ENCODE results near the gene HDGFL2. TPM values are rescaled to one million over a fixed set of nuclear protein-coding genes. Genes with fewer than 3 reads are reported as not detected.
"Not testable (repeated sequence)": the region's sequence is repeated elsewhere in the genome, so short reads cannot be mapped to it uniquely, and the experiment has no call there.

HDGFL2 gene
- total RNA-seq, 1 donor from 2014 or later = 41.8 TPM

- no peak for DNase-seq (ENCODE audit: low read depth in 2 of 2)
Measured at GRCh38 chr19:4531562-4532165, 59.6 kb downstream of the HDGFL2 start.

GRCh38 chr19:4533334-4533733, 61.2 kb downstream of the HDGFL2 start:
- DNase-seq (ENCODE audit: low read depth in 2 of 2) = no peak

- no peak for DNase-seq (ENCODE audit: low read depth in 2 of 2)
Measured at GRCh38 chr19:4533835-4534424, 61.8 kb downstream of the HDGFL2 start.

GRCh38 chr19:4534836-4535658, 63.0 kb downstream of the HDGFL2 start, which contains the start of gene PLIN5:
PLIN5 (minus strand) TSS chr19:4535224; CDS start chr19:4534074, 1,150 bp downstream.
- peak; percentile 73 to 74 for DNase-seq (ENCODE audit: low read depth in 2 of 2)

DNA sequence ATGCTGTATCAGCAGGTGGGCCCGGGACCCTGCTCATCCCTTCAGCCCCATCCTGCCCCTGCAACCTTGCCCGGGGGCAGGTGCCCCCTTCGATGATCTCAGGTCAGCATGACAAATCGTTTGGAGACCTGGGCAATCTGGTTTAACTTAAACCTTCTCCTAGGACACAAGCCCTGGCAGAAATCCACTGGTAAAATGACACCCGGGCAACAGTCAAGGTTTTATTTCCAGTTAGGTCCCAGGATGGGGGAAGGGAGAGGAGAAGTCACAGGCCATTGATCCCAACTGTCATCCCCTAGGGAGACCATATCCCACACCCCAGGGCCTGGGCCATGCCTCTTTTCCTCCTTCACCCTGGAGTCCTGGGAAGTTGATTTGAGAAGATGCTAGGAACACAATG, 64.7 kb downstream of the HDGFL2 start:
- DNase-seq (ENCODE audit: low read depth in 2 of 2) = no peak

- no peak for DNase-seq (ENCODE audit: low read depth in 2 of 2)
Measured at GRCh38 chr19:4537953-4538600, 66.0 kb downstream of the HDGFL2 start.

DNA sequence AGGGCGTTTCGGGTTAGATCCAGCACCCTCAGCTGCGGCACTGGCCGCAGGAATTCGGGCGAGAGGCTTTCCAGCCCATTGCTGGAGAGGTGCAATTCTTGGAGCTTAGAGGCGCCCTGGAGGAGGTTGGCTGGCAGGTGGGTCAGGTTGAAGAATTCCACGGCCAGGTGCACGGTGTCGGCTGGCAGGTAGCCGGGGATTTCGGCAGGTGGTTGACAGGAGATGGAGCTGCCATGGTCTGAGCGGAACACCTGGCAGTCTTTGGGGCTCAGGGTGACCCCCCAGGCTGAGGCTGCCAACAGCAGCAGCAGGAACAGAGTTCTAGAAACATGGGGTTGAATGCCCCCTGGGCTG, 66.5 kb downstream of the HDGFL2 start:
- DNase-seq (ENCODE audit: low read depth in 2 of 2) = no peak

GRCh38 chr19:4539169-4539692, 67.1 kb downstream of the HDGFL2 start:
- DNase-seq (ENCODE audit: low read depth in 2 of 2) = no peak

GRCh38 chr19:4539693-4540581, 67.8 kb downstream of the HDGFL2 start, which contains the start of gene LRG1:
LRG1 (minus strand) TSS chr19:4540036; CDS start chr19:4540013, 23 bp downstream.
- peak; percentile 38 to 74 for DNase-seq (ENCODE audit: low read depth in 2 of 2)

DNA sequence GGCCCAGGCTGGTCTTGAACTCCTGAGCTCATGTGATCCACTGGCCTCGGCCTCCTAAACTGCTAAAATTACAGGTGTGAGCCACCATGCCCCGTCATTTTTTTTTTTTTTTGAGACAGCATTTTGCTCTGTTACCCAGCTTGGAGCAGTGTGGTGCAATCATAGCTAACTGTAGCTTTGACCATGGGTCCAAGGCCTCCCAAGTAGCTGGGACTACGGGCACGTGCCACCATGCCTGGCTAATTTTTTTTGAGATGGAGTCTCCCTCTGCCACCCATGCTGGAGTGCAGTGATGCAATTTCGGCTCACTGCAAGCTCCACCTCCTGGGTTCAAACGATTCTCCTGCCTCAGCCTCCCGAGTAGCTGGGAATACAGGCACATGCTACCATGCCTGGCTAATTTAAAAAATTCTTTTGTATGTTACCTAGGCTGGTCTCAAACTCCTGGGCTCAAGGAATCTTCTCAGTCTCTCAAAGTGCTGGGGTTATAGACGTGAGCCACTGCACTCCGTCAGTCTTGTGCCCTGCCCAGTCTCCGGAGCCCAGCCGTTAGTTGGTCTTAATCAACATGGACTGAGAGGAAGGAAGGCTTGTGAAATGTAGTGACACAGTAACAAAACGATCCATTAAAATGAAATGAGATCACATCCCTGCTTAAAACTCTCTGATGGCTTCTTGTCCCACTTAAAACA, 69.2 kb downstream of the HDGFL2 start:
- no peak for DNase-seq (ENCODE audit: low read depth in 2 of 2)

DNA sequence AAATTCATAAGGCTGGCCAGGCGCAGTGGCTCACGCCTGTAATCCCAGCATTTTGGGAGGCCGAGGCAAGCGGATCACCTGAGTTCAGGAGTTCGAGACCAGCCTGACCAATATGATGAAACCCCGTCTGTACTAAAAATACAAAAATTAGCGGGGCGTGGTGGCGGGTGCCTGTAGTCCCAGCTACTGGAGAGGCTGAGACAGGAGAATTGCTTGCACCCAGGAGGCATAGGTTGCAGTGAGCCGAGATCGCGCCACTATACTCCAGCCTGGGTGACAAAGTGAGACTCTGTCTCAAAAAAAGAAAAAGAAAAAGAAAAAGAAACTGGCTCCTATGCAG, 69.7 kb downstream of the HDGFL2 start:
- DNase-seq (ENCODE audit: low read depth in 2 of 2) = not testable (repeated sequence)

DNA sequence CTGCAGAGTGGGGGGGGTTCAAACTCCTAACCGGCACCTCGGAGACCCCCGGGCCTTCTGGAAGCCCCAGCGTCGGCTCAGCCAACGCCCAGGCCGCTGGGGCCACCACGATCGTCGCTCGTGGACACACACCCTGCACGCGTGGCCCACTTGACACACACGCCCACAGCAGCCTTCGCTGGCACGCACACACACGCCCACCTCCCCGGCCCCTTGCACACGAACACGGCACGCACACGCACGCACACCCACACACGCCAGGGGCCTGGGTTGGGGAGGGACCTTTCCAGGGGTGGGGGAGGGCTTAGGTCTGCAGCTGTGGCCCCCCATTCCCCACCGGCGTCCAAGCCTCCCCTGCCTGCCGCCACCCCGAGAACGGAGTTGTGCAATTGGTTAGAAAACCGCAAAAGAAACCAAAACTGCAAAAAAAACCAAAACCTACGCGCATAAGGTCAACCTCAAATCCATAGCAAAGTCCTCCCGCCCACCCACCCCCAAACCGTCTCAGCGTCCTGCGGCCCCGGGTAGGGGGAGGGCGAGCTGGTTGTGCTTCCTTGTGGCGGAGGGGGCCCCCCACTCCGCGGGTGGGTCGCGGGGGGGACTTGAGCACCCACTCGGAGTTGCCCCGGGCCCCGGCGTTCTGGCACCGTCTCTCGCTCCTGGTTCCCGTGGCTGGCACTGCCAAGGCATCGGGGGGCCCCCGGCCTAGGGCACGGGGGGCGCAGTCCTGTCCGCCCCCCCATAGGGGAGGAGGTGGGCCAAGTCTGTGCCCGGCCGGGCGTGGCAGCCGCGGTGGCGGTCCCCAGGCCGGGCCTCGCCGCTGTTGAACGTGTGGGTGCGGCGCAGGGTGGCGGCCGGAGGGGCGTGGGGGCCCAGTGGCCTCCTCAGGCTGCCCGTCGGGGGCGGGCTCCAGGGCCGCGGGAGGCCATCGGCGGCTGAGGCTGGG, 71.1 kb downstream of the HDGFL2 start:
- no peak for DNase-seq (ENCODE audit: low read depth in 2 of 2)

DNA sequence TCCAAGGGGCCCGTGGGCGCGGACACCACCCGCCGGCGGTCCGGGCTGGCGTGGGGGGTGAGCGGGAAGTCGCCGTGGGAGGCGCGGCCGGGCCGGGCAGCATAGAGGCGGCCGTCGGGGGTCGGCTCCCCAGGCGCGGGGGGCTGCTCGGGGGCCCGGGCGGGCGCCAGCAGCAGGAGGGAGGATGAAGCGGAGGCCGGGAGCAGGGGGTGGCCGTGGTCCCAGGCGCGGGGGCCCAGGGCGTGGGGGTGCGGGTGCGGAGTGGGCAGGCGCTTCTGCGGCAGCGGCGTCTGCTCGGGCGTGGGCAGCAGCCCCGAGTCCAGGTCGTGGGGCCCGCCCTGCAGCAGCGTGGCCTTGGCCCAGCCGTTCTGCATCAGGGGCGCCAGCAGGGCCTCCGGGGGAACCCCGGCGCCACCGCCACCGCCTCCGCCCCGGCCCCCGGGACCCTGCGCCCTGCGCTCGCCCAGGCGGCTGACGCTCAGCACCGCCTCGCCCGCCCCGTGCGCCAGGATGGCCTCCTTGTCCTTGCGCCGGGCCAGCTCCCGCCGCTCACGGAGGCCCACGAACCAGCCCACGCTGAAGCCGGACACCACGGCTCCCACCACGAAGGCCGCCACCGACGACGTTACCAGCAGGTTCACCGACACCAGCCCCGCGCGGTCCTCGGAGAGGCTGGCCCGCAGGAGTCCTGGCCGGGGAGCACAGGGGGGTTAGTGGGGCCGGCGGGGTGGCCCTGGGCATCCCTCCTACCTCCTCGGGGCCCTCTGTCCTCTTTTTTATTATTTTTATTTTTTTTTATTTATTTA, 71.9 kb downstream of the HDGFL2 start:
- DNase-seq (ENCODE audit: low read depth in 2 of 2) = no peak

- DNase-seq (ENCODE audit: low read depth in 2 of 2) = peak; percentile 31 to 48
Measured at GRCh38 chr19:4547303-4548237, 75.5 kb downstream of the HDGFL2 start.

GRCh38 chr19:4548238-4548584, 76.1 kb downstream of the HDGFL2 start:
- DNase-seq (ENCODE audit: low read depth in 2 of 2) = no peak

- no peak for DNase-seq (ENCODE audit: low read depth in 2 of 2)
Measured at GRCh38 chr19:4550018-4550417, 77.9 kb downstream of the HDGFL2 start.

DNA sequence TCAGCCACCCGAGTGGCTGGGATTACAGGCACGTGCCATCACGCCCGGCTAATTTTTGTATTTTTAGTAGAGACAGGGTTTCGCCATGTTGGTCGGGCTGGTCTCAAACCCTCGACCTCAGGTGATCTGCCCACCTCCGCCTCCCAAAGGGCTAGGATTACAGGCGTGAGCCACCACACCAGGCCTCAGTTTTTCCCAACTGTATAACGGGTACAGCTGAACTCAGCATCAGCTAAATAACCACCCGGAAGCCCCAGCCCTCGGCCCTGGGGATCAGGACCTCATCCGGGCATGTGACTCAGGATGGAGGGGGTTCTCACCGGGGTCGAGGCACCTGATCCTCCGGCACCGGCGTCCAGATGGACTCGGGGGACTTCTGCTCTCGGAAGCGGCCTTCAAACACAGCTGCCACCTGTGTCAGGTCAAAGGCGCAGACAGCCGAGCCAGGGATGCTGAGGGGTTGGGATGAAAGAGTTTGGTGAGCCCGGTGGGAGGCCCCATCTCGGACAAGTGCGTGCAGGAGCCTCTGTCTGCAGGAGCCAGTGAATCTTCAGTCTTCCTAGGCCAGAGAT, 78.5 kb downstream of the HDGFL2 start:
- DNase-seq (ENCODE audit: low read depth in 2 of 2) = no peak

Measured in dermis microvascular lymphatic vessel endothelial cell (primary cell).